Amniotic stem cell (primary cell): Measurements from ENCODE around the gene ARG1.

Experiments used
- DNase-seq: peaks from one replicate; lab custom pipeline; 2025; lab: John Stamatoyannopoulos, UW

Gene ARG1

GRCh38 chr6:131586543-131586942 lies 13.5 kb downstream of the ARG1 start:
- DNase-seq: no peak

GRCh38 chr6:131587909-131588308 lies 14.9 kb downstream of the ARG1 start:
- DNase-seq: no peak

- DNase-seq: no peak
Measured at GRCh38 chr6:131588643-131589042, 15.6 kb downstream of the ARG1 start.

- no peak for DNase-seq
Measured at GRCh38 chr6:131592935-131593334, 19.9 kb downstream of the ARG1 start.

DNA sequence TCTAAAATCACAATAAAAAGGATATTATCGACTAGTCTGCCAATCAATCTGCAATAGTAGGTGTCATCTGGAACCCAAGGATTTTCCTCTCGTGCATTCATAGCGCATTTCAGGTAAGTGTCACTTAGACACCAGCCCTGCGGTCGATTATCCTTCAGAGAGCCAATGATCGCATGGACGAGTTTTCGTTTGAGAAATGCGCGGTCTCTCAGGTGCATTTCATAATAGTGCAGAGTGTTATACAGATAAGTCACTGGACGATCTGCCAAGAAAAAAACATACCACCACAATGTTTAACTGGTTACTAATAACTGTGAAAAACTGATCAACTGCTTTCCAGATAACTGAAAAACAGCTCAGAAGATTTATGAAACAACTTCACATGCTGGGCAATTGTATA lies 21.0 kb downstream of the ARG1 start:
- no peak for DNase-seq

DNA sequence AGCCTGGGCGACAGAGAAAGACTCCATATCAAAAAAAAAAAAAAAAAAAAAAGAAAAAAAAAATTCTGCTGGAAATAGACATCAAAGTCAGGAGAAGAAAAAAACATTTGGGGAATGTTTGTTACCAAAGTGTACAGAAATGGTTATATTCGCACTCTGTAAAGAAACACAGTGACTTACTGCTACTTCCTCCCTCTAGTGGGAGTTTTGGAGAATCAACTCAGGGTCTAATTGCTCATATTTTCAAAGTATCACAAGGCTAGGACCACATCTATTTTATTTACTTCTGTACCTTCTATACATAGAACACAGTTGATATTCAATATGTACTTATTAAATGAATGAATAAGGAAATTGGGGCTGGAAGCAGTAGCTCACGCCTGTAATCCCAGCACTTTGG lies 24.4 kb downstream of the ARG1 start:
- no peak for DNase-seq

DNA sequence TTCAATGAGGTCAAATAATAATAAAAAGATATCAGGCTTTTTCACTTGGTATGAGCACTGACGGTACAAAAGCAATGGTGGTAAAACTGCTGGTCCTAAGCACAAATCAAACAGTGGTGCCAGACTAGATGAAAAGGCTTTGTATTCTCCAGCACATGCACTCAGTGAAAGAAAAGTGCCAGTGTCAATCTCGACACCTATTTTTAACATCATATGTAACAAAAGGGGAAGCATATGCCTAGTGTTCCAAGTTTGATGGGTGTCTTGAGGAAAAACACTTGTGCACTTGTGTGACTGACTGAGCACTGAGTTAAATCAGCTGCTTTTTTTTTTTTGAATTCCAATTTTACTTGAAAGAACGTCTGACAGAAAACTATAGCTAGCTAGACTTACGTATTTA lies 27.7 kb downstream of the ARG1 start:
- no peak for DNase-seq

GRCh38 chr6:131602781-131603312 lies 29.8 kb downstream of the ARG1 start:
- DNase-seq: peak; percentile 57

DNA sequence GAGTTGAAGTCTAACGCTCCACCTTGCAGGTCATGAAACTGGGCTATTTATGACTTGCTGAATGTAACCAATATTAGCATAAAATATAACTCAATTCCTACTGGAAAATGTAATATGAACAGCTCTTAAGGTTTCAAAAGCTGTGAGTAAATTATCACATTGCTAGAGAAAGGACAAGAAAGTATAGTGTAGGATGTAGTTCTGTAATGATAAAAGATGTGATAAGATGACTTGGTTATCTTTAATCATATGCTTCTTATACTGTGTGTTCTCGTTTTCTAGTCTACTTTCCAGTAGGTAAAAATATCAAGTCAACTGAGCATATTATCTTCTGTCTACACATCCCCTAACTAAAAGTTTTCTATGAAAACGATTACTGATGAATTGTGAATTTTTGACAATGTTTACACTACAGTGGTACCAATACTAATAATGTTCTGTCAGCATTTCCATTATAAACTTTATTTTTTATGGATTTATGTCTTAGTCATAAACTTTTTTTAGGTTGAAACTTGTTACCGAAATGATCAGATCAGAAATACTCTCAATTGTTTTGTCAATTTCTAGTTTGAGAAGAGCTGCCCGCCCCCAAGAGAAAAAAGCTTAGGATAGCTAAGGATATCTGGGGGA lies 40.4 kb downstream of the ARG1 start:
- no peak for DNase-seq

DNA sequence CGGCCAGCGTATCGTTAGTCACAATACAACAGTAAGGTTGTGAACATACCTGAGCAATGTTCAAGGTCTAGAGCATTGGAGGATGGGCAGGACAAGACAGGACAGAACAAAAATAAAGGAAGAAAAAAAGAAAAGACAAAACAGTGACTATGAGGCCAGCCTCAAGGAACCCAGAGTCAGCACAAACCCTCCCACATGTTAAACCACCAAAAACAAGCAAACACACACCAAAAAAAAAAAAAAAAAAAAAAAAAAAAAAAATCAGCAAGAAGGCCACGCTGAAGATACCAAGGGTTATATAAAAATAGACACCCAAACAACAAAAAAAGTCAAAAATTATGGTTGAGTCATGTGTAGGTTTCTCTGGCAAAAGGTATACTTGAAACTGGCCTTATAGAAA lies 42.2 kb downstream of the ARG1 start:
- DNase-seq: no peak

DNA sequence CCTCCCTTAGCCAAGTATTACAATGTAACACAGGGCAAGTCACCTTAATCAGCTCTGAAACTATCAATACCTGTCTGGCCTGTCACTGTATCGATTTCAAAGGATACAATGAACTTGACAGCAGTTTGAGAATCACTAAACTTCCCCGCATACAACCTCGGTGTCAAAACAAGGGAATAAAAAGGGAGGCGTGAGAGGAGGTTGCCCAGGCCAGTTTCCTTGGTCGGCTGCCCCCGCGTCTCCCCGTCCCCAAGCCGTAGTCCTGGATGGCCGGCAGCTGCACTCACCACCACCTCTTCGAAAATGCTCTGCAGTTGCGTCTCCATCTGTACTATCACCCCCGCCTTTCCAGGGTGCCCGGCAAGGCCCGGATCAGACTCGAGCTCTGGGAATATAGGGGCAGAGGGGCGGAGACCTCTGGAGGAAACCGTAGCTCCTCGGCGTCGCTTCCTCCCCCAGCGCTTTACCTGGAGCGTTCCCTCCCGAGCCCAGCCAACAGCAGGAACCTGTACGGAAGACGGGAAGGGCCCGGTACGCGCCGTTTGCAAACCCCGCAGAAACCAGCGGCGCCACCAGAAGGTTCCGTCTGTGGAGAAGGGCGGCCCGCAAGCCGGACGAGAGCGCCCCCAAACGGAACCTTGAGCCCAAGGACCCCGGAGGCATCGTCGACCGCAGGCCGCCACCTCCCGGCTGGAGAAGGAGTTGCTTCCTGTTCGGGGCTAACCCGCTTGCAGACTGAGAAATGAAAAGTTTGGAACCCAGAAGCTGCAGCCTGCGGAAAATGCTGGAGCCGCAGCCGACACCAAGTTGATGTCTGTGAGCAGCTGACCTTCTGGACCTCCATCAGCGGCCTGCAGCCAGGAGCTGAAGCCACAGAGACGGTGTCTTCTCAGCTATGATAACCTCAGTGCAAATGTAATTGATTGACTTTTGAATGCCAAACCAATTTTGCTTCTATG lies 55.0 kb downstream of the ARG1 start, which contains the start of gene MED23:
Gene MED23 (minus strand): TSS at position 519 of the 959 bp plus-strand sequence. CDS start 193 bp downstream, at position 326.
- DNase-seq: peak; percentile 87

- no peak for DNase-seq
Measured at GRCh38 chr6:131628726-131629125, 55.7 kb downstream of the ARG1 start.

DNA sequence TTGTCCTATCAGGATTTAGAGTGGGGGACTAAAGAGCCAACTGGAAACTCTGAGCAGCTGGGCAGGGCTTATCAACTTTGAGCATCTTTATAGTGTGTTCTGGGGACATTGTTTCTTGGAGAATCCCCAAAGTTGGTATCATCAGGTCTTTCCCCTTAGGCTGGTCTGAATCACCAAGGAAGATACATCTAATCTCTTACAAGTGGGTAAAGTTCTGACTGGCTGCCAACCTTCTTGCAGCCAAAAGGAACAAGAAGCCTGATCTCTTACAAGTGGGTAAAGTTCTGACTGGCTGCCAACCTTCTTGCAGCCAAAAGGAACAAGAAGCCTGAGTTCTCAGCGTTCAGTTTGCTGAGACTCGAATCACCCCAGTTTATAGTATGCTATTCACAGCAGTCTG lies 56.6 kb downstream of the ARG1 start:
- no peak for DNase-seq

GRCh38 chr6:131631625-131632289 lies 58.7 kb downstream of the ARG1 start:
- DNase-seq: no peak
